Measurements from ENCODE around the gene RAP1A.

RAP1A gene

DNA sequence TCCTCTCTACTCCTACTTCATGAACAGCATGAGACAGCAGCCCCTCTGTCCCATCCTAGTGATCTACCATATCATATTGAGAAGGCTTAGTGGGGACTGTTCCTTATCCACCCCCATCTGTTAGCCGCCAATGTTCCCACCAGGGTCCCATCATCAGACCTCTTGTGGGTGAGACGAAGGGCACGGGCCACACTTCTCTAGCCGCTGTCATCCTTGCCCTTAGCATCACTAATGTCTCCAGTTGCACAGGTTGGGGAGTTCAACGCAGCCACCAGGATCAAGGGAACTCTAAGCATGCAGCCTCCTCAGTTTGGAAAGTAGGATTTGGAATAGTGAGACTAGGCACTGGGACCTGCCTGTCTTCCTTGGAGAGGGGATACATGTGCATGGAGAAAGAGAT, 99.5 kb downstream of the RAP1A start:
- ChIA-PET POLR2A (no interaction called here), CTCF (interaction anchor here (0.8 to 13.4 kb wide), 5 partner anchors 9 to 210 kb away, joined by 3 to 314 read pairs (median 5); no protein-coding TSS in a partner anchor)

DNA sequence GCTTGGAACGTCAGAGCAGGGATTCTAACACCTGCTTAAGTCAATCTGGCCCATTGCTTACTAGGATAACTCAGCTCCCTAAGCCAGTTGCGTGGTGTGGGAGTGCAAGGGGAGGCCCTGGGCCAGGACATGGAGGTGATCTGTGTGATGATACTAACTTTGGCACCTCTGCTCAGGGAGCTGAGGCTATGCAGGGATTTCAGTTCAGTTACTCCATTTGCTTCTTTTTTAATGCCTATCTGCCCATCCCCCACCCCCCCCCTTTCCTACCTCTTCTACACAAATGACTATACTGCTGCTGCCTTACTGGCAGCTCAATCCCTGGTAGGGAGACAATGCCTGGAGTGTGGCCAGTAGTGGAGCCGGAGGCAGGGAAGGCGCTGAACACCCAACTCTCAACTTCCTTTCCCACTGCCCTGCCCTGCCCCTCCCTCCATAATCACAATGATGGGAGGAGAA, 100.1 kb downstream of the RAP1A start:
- TF ChIP-seq, protein P1, sequence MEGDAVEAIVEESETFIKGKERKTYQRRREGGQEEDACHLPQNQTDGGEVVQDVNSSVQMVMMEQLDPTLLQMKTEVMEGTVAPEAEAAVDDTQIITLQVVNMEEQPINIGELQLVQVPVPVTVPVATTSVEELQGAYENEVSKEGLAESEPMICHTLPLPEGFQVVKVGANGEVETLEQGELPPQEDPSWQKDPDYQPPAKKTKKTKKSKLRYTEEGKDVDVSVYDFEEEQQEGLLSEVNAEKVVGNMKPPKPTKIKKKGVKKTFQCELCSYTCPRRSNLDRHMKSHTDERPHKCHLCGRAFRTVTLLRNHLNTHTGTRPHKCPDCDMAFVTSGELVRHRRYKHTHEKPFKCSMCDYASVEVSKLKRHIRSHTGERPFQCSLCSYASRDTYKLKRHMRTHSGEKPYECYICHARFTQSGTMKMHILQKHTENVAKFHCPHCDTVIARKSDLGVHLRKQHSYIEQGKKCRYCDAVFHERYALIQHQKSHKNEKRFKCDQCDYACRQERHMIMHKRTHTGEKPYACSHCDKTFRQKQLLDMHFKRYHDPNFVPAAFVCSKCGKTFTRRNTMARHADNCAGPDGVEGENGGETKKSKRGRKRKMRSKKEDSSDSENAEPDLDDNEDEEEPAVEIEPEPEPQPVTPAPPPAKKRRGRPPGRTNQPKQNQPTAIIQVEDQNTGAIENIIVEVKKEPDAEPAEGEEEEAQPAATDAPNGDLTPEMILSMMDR (IDR thresholded peaks at IDR 0.05; ENCODE audit: insufficient read depth, low read length, missing control alignments) = no peak
- DNase-seq (ENCODE audit: low read depth, low spot score) = no peak
- ChIA-PET POLR2A (no interaction called here), CTCF (interaction anchor here (0.8 to 13.4 kb wide), 4 partner anchors 12 to 47 kb away, joined by 3 to 314 read pairs (median 6); no protein-coding TSS in a partner anchor)
- H3K4me3 ChIP-seq (ENCODE audit: low read depth, low read length) = no peak overlapping the region

More for the DNA sequence above, 99.5 kb downstream of the RAP1A start:
- DNase-seq (ENCODE audit: low read depth, low spot score) = no peak
- TF ChIP-seq, protein P1 (IDR thresholded peaks at IDR 0.05; ENCODE audit: insufficient read depth, low read length, missing control alignments) = no peak
- H3K4me3 ChIP-seq (ENCODE audit: low read depth, low read length) = no peak overlapping the region

- TF ChIP-seq, protein P1 (IDR thresholded peaks at IDR 0.05; ENCODE audit: insufficient read depth, low read length, missing control alignments) = no peak
- no peak for DNase-seq (ENCODE audit: low read depth, low spot score)
- no peak overlapping the region for H3K4me3 ChIP-seq (ENCODE audit: low read depth, low read length)
- ChIA-PET CTCF (interaction anchor here (0.9 to 13.4 kb wide), 4 partner anchors 9 to 213 kb away, joined by 3 to 314 read pairs (median 6); no protein-coding TSS in a partner anchor), POLR2A (no interaction called here)
Measured at GRCh38 chr1:111720274-111720976, 100.8 kb downstream of the RAP1A start.

DNA sequence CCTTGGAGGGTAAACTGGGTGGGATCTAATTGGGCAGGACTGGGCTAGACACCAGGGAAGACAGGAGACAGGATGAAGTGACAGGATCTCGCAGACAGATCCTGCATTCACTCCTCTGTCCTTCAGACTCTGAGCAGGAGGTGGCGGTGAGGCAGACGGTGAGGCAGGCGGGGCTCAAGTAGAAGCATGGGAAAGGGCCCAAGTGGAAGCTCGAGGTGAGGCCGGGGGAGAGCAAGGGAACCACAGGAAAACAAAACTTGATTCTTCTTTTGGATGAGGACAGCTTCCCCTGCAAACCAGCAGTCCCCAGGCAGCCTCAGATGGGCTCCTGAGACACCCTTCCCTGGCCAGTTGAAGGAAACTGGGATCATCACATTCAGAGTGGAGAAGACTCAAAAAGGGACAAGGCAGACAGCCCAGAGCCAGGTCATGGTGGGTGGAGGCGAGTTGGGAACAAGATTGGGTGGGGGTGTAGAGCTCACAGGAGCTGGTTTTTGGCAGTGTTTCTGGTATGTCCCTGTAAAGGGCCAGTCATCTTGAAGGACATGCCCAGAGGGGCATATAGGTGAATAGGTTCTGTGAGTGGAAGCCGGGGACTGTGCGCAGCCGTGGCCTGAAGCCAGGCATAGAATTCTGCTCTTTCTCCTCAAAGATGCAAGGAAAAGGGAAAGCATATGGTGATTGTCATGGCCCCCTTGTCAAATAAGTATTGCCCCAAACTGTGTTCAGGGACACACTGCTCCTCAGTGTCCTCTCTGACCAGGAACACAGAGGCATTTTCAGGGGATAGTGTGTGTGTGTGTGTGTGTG, 101.6 kb downstream of the RAP1A start:
- H3K4me3 ChIP-seq (ENCODE audit: low read depth, low read length) = no peak overlapping the region
- ChIA-PET POLR2A (no interaction called here), CTCF (interaction anchor here (0.6 to 13.4 kb wide), 7 partner anchors 8 to 214 kb away, joined by 3 to 314 read pairs (median 3); no protein-coding TSS in a partner anchor)
- DNase-seq (ENCODE audit: low read depth, low spot score) = no peak
- TF ChIP-seq, protein P1 (IDR thresholded peaks at IDR 0.05; ENCODE audit: insufficient read depth, low read length, missing control alignments) = no peak

DNA sequence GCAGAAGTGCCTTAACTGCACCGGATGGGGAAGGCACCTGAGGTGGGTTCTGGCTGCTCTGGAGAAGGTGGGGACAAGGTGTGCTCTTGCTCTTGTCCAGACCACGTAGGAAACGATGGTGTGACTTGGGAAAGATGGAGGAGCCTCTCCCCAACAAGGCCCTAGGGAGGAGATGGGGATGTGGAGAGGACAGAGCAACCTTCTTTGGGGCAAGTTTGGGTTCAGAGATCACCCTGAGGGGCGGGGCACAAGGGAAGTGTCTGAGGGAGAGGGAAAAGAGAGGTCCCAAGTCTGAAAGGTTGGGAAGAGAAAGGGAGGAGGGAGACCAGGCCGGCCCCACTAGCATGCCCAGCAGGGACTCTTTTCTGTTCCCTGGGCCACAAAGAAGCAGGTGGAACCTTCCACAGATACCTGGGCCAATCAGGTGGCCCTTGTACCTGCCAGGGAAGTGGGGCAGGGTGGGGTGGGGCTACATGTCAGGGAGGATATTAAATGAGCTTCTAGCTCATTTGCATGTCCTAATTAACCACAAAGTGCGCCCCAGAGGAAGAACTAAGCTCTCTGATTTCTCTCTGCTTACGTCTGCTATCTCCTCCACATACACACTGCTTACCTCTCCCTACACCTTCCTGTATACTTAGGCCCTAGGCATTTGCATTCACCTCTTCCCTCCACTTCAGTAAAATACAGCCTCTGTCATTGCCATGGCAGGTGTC, 103.7 kb downstream of the RAP1A start:
- no peak overlapping the region for H3K4me3 ChIP-seq (ENCODE audit: low read depth, low read length)
- ChIA-PET CTCF (interaction anchor here (1.0 kb wide), 1 partner anchor 10 kb away, joined by 4 read pairs; no protein-coding TSS in a partner anchor), POLR2A (no interaction called here)
- TF ChIP-seq, protein P1 (IDR thresholded peaks at IDR 0.05; ENCODE audit: insufficient read depth, low read length, missing control alignments) = no peak
- no peak for DNase-seq (ENCODE audit: low read depth, low spot score)
